Activated naive CD4-positive, alpha-beta T cell (primary cell): Measurements from ENCODE around the gene LGALSL.
A peak's percentile ranks its signal among the peaks of the same experiment; 100 is the strongest.
"Not testable (repeated sequence)": the region's sequence is repeated elsewhere in the genome, so short reads cannot be mapped to it uniquely, and the experiment has no call there.

ENCODE experiments used
- DNase-seq, 4 experiments: peaks; one replicate each; lab custom pipeline; 2025; lab: John Stamatoyannopoulos, UW

The LGALSL gene

GRCh38 chr2:64442801-64443429 is 11.0 kb upstream of the LGALSL start:
- DNase-seq: no peak

GRCh38 chr2:64445970-64446369 is 8.0 kb upstream of the LGALSL start:
- DNase-seq: not testable (repeated sequence)

DNA sequence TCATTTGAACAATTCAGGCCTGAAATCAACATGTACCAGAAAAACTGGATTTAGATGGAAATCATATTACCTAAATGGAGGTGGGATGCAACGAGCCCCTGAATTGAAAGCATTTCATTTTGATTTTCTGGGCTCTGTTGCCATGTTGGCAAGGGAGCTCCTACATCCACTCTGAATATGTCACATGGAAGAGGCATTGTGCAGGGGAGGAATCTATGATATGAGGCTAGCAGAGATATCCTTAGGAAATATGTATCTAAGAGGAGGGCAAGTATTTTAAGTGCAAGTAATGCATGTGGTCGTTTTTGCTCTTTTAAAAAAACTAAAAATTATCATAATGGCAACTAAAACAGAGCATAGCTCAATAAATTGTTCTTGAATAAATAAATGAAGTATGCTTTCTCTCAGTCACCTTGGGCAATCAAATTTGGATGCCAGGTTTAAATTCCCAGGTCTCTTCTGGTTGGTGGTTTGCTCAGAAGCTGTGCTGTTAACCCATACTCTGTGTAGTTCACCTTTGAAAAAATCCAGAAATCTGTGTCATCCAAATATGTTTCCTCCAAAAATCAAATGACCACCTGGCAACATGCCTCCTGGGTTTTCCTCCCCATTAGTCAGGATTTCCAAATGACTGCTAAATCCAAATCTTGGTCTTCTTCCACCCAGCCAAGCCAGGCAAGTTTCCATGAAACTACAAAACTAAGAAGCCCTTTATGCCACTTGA is 6.5 kb upstream of the LGALSL start:
- DNase-seq: no peak

DNA sequence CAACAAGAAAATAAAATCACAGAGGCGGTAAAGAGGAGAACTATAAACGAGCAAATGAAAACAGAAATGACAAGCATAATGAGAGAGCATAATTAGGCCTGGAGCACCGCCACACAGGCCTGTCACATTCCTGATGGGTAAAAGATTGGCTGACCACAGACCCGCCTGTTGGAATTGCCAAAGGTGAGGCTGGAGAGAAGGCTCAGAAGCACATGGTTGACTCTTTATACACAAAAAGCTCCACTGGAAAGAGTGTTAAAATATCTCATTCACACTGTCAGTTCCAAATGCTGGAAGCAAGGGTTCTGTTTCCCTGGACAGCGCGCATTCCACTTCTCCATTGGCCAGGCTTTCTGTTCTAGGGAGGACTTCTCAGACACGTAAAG is 5.9 kb upstream of the LGALSL start:
- DNase-seq: no peak

DNA sequence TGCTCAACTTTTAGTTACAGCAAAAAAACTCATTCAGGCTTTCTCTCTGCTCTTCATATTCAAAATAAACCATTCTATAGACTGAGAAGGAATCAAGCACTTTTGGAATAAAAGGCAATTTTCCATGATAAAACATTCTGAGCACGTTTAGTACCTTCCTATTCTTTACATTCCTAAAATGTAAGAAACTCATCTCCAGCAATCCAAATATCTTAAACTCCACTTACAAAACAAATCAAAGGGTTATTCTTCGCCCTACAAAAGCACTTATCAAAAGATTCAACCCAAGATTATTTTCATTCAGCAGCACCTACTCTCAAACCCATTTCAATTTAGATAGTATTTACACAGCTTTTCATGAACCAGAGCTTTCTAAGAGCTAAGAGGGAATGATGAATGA is 2.9 kb upstream of the LGALSL start:
- DNase-seq: no peak

DNA sequence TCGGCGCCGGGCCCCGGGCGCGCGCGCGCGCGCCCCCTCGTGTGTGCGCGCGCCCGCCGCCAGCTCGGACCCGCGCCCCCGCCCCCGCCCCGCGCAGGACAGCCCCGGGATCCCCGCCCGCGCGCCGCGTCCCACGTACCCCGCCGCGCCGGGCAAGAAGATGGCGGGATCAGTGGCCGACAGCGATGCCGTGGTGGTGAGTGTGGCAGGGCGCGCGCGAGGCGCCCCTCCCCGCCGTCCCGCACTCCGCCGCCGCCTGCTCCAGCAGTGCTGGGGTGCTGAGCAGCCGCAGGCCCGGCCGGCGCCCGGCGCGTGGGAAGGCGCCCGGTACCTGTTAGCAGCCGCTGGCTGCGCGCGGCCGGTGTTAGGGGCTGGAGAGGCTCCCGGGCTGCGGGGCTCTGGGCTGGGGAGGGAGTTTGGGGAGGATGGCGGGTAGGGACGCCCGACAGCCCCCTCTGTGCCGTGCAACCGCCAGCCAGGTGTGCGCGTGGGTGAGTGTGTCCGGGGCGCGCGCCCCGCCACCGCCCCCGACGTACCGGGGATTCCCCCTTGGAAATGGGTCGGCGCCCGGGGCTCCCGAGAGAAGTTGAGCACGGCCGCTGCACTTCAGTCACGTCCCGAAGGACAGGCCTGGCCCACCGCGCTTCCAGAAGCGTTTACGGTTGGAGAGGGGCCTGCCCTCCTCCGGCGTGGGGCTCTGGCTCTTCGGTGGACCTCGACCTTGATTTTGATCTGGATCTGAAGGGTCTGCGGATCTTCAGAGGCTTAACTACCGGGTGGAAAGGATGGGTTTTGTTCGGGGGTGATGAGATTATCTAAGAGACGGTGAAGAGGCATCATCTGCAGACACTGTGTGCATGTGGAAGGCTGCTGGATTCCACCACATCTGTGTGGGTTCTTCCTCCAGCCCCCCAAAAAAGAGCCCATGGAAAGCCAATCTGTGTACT is 697 bp downstream of the LGALSL start:
- DNase-seq: peak in 3 of 4 experiments; percentile 10 to 38 (median 11)

GRCh38 chr2:64455545-64455944 is 1.6 kb downstream of the LGALSL start:
- no peak for DNase-seq

DNA sequence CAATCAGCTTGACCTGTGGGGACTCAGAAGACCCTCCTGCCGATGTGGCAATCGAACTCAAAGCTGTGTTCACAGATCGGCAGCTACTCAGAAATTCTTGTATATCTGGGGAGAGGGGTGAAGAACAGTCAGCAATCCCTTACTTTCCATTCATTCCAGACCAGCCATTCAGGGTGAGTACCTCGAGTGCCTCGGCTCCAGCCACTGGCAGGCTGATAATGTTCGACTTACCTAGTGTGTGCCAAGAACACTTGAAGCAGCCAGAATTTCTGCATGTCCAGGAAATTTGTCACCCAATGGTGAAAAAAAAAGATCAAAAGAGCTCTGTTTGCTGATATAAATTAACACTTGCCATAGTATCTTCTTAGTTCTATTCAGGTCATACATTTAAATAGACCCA is 2.3 kb downstream of the LGALSL start:
- no peak for DNase-seq

GRCh38 chr2:64457524-64457923 is 3.6 kb downstream of the LGALSL start:
- no peak for DNase-seq

GRCh38 chr2:64459575-64459974 is 5.6 kb downstream of the LGALSL start:
- no peak for DNase-seq

GRCh38 chr2:64460330-64460729 is 6.4 kb downstream of the LGALSL start:
- no peak for DNase-seq

DNA sequence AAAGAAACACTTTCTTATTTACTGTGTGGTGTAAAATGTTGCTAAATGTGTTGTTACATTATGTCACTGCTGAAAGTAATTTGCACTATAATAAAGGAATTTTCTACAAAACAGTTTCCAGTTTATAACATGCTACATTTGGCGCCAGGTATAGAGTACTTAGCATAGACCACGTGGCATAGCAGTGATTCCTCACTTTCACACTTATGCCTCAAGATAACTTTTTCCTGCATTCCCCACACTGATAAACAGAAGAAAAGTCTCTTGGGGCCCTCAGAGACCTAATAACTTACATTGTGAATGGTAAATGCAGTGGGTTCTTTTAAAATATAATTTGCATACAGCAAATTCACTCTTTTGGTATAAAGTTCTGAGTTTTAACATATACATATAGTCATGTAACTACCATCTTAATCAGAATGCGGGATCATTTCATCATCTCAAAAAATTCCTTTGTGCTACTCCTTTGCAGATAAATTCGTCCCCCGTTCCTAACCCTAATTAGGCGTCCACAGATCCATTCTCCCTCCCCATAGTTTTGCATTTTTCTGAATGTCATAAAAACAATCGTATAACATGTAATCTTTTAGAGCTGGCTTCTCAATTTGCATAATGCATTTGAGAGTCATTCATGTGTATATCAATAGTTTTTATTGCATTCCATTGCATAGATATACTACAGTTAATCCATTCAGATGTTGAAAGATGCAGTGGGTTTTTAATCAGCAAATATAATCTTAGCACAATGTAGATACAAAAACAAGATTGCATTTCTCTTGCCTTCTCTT is 7.5 kb downstream of the LGALSL start:
- no peak for DNase-seq

DNA sequence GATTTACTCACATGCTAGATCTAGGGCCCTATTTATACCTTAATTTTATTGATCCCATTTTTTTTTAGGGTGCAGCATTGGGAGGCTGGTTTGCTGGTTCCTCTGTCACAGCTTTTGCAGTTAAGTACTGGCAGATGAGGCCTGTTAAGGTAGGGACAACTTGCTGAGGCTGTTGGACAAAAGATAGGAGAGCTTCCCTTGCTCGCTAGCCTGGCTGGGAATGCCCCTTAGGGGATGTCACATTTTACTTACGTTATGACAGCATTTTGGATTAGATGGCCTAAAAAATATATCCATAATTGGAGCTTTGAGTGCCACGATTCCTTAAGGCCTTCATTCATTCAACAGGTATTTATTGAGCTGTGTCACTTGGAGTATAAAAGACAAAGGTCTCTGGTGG is 8.2 kb downstream of the LGALSL start:
- DNase-seq: no peak

GRCh38 chr2:64462940-64463700 is 9.2 kb downstream of the LGALSL start:
- DNase-seq: no peak

GRCh38 chr2:64463781-64464180 is 9.8 kb downstream of the LGALSL start:
- DNase-seq: no peak

DNA sequence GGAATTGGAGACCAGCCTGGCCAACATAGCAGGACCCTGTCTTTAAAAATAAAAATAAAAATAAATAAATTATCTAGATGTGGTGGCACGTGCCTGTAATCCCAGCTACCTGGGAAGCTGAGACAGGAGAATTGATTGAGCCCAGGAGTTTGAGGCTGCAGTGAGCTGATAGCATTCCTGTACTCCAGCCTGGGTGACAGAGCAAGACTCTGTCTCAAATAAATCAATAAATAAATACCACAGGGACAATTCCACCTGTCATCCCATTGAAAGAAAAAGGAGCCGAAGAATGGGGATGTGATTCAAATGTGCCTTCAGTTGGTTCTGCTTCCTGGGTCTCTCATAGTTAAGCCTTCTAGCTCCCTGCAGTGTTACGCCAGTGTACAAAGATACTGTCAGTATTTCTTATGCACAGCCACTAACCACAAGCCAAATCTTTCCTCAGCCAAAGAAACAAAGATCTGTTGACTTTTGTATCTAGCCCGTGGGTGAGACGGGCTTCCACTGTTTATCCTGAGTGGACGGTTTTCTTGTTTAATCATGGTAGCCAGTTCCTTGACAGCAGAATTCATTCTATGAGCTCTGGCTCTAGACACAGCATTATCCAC is 12.6 kb downstream of the LGALSL start:
- no peak for DNase-seq

GRCh38 chr2:64467096-64467843 is 13.3 kb downstream of the LGALSL start:
- no peak for DNase-seq

GRCh38 chr2:64469261-64469660 is 15.3 kb downstream of the LGALSL start:
- no peak for DNase-seq

- DNase-seq: no peak
Measured at GRCh38 chr2:64470071-64470470, 16.1 kb downstream of the LGALSL start.

GRCh38 chr2:64470766-64471295 is 16.9 kb downstream of the LGALSL start:
- DNase-seq: no peak
